A673 (cell line): ENCODE data around the gene SMC6.

ENCODE experiments used
- CTCF ChIP-seq: fragments of 300-800, 200-600 bp; sonication (generic); conservative IDR thresholded peaks from 2 replicates; pipeline ENCODE4 v1.5.1; 2017; ENCODE audit warnings: low read depth, mild to moderate bottlenecking, antibody characterized with exemption, low read length, moderate library complexity, mixed read lengths
- EZH2 ChIP-seq: fragments of 200-600 bp; sonication (generic); IDR thresholded peaks from 2 replicates; pipeline ENCODE4 v1.6.1; 2017; ENCODE audit warnings: borderline replicate concordance, low read depth, mild to moderate bottlenecking, mixed read lengths, antibody characterized with exemption, low read length; ENCODE audit not compliant: poor library complexity, severe bottlenecking

DNA sequence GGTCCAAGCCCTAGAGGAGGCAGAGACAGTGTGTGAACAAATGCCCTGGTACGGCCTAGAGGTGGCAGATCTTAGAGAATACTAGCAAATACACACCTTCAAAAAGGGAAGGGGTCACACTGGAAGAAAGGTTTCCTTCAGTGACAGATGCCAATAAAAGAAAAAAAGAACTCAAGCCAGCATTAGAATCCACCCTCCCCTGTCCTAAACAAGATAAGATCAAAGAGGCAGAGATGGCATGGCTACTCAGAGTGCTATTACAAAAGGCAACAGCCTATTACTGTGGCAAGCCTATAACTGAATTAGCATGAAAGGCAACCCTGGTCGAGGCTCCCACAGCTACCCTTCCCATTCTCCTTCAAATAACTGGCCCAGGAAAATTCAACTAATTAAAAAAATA is 69.6 kb downstream of the SMC6 start:
- TF ChIP-seq CTCF (no peak), EZH2 (no peak)
